Activated CD8-positive, alpha-beta T cell treated with anti-CD3 and anti-CD28 coated beads for 36 hours (primary cell): ENCODE measurements around the gene ERBB2. TPM values are rescaled to one million over a fixed set of nuclear protein-coding genes. Genes with fewer than 3 reads are reported as not detected.

ENCODE experiments used
- ATAC-seq: fragments of 200-7000 bp; cut with Tn5 transposase; one replicate; pipeline ENCODE4 v1.10.0; 2021; ENCODE audit warnings: mild to moderate bottlenecking, moderate library complexity
- CTCF ChIA-PET: fragments of 350-600 bp; sonication (Branson Sonifier 250); formaldehyde crosslinking; loops from one replicate; lab custom pipeline; 2021; ENCODE audit warnings: antibody characterized with exemption; lab: Charles Lee
- POLR2A ChIA-PET: fragments of 350-600 bp; sonication (Branson Sonifier 250); formaldehyde crosslinking; loops from one replicate; lab custom pipeline; 2021; ENCODE audit warnings: antibody characterized with exemption; lab: Charles Lee
- DNase-seq: peaks from one replicate; pipeline ENCODE4 v3.0.0-alpha.2; 2020
- H3K27ac Mint-ChIP-seq: one replicate; pipeline ENCODE4 v1.8.0; 2021; ENCODE audit warnings: mild to moderate bottlenecking, mixed read lengths
- H3K27me3 Mint-ChIP-seq: one replicate; pipeline ENCODE4 v1.8.0; 2021; ENCODE audit warnings: mixed read lengths
- H3K36me3 Mint-ChIP-seq: one replicate; pipeline ENCODE4 v1.8.0; 2021; ENCODE audit warnings: low read depth, mixed read lengths
- H3K4me1 Mint-ChIP-seq: one replicate; pipeline ENCODE4 v1.8.0; 2021; ENCODE audit warnings: low read depth, mixed read lengths
- H3K4me3 Mint-ChIP-seq: one replicate; pipeline ENCODE4 v1.8.0; 2021; ENCODE audit warnings: mild to moderate bottlenecking, moderate library complexity, mixed read lengths
- H3K9me3 Mint-ChIP-seq: one replicate; pipeline ENCODE4 v1.8.0; 2021; ENCODE audit warnings: mixed read lengths
- CTCF ChIP-seq: fragments of 200-600 bp; IDR thresholded peaks from one replicate; pipeline ENCODE4 v1.8.0; 2022; ENCODE audit warnings: antibody characterized with exemption, mild to moderate bottlenecking
- intact Hi-C: fragments of 100-400 bp; cut with micrococcal nuclease; formaldehyde crosslinking; loops from one replicate; pipeline ENCODE4 v1.10.0; 2022
- total RNA-seq, 2 experiments: library from RNA; stranded (reverse); gene quantifications; one replicate each; pipeline ENCODE4 v1.2.3, GENCODE V29; 2021

ERBB2 gene
- total RNA-seq, 2 experiments from 2014 or later: 5.2 TPM

- TF ChIP-seq CTCF: no peak
- DNase-seq (no peak), ATAC-seq (no peak)
- no peak overlapping the region for H3K4me3 Mint-ChIP-seq
- intact Hi-C loops: no loop called here
- peaks cover 13% of the 10 kb centered on the region for H3K27me3 Mint-ChIP-seq
- no peak overlapping the region for H3K27ac Mint-ChIP-seq
- POLR2A ChIA-PET: no interaction called here
- no peaks in the 10 kb centered on the region for H3K36me3 Mint-ChIP-seq
- peaks cover 21% of the 10 kb centered on the region for H3K4me1 Mint-ChIP-seq
- no peaks in the 10 kb centered on the region for H3K9me3 Mint-ChIP-seq
- CTCF ChIA-PET: interaction anchor here (1.2 to 2.3 kb wide), 5 partner anchors 59 to 115 kb away, joined by 4 to 5 read pairs (median 5); no protein-coding TSS in a partner anchor
These were observed 36.7 kb downstream of the ERBB2 start for GRCh38 chr17:39736319-39737165.

GRCh38 chr17:39737206-39737759 is 37.4 kb downstream of the ERBB2 start:
- H3K4me1 Mint-ChIP-seq: peaks cover 21% of the 10 kb centered on the region
- ATAC-seq: no peak
- TF ChIP-seq CTCF: no peak
- H3K4me3 Mint-ChIP-seq: peak overlapping the region; percentile 19
- H3K27me3 Mint-ChIP-seq: peaks cover 13% of the 10 kb centered on the region
- no peak overlapping the region for H3K27ac Mint-ChIP-seq
- CTCF ChIA-PET: interaction anchor here (1.2 to 2.3 kb wide), 5 partner anchors 60 to 116 kb away, joined by 4 to 5 read pairs (median 5); no protein-coding TSS in a partner anchor
- H3K36me3 Mint-ChIP-seq: no peaks in the 10 kb centered on the region
- POLR2A ChIA-PET: no interaction called here
- no peak for DNase-seq
- intact Hi-C loops: no loop called here
- no peaks in the 10 kb centered on the region for H3K9me3 Mint-ChIP-seq

GRCh38 chr17:39737760-39738567 is 38.1 kb downstream of the ERBB2 start, which contains the start of gene GRB7:
Gene GRB7, plus strand, starts transcription at chr17:39737938. Its CDS starts 4,364 bp downstream, at chr17:39742302.
- CTCF ChIA-PET: interaction anchor here (2.3 kb wide), 1 partner anchor 83 kb away, joined by 5 read pairs; no protein-coding TSS in a partner anchor
- intact Hi-C loops: no loop called here
- Mint-ChIP-seq H3K27ac (no peak within 1 kb of the TSS), H3K9me3 (no peaks in the 10 kb centered on the region), H3K36me3 (no peaks in the 10 kb centered on the region), H3K4me3 (peak within 1 kb of the TSS; percentile 65), H3K27me3 (peaks cover 13% of the 10 kb centered on the region), H3K4me1 (peaks cover 21% of the 10 kb centered on the region)
- no peak for TF ChIP-seq CTCF
- DNase-seq (peak; percentile 23), ATAC-seq (peak; percentile 24)
- POLR2A ChIA-PET: interaction anchor here (1.0 kb wide), 1 partner anchor 124 kb away, joined by 3 read pairs; no protein-coding TSS in a partner anchor

- POLR2A ChIA-PET: interaction anchor here (1.0 kb wide), 1 partner anchor 123 kb away, joined by 3 read pairs; no protein-coding TSS in a partner anchor
- peak; percentile 95 for ATAC-seq
- no peak for TF ChIP-seq CTCF
- Mint-ChIP-seq H3K9me3 (no peaks in the 10 kb centered on the region), H3K27ac (no peak overlapping the region), H3K27me3 (peaks cover 13% of the 10 kb centered on the region), H3K4me3 (peak overlapping the region; percentile 65), H3K4me1 (peaks cover 21% of the 10 kb centered on the region), H3K36me3 (no peaks in the 10 kb centered on the region)
- peak; percentile 80 for DNase-seq
- CTCF ChIA-PET: no interaction called here
- intact Hi-C loops: no loop called here
These were observed 38.7 kb downstream of the ERBB2 start for GRCh38 chr17:39738568-39738901.
